IMR-90 (cell line): ENCODE results near the gene OR13G1. TPM values are rescaled to one million over a fixed set of nuclear protein-coding genes. Genes with fewer than 3 reads are reported as not detected.

Experiments used
- ATAC-seq: fragments of 200-7000 bp; cut with Tn5 transposase; 2 replicates; pipeline ENCODE4 v1.9.1; 2020; ENCODE audit warnings: low read depth, mild to moderate bottlenecking, moderate library complexity
- BruUV-seq: library from RNA; stranded (reverse); fragments of 400-500 nt; replicated peaks from 2 replicates; lab custom pipeline; 2021; lab: Mats Ljungman, UMichigan
- CTCF ChIA-PET: fragments of 300-600 bp; formaldehyde crosslinking; extraction: SDS; loops from one replicate; lab custom pipeline; 2021; ENCODE audit warnings: antibody characterized with exemption; lab: Yijun Ruan, JAX
- POLR2A ChIA-PET: fragments of 300-600 bp; sonication (Branson Sonifier 250); formaldehyde crosslinking; loops from one replicate; lab custom pipeline; 2022; ENCODE audit warnings: antibody characterized with exemption; ENCODE audit not compliant: unreplicated experiment; lab: Charles Lee
- DNase-seq: peaks from one replicate; pipeline ENCODE4 v3.0.0; 2013
- H2AFZ ChIP-seq: replicated peaks from 2 replicates; pipeline ENCODE3; 2013; ENCODE audit warnings: low read length, mild to moderate bottlenecking; ENCODE audit not compliant: poor library complexity
- H2AK5ac ChIP-seq: 2 replicates; pipeline ENCODE4 v1.6.1; 2013; ENCODE audit warnings: low read depth, low read length, inconsistent platforms
- H2AK9ac ChIP-seq: replicated peaks from 2 replicates; pipeline ENCODE3; 2013; ENCODE audit warnings: mild to moderate bottlenecking, low read depth, low read length, moderate library complexity; ENCODE audit not compliant: poor library complexity
- H2BK120ac ChIP-seq: 2 replicates; pipeline ENCODE4 v1.6.1; 2013; ENCODE audit warnings: low read depth, low read length, inconsistent platforms
- H2BK15ac ChIP-seq: 3 replicates; pipeline ENCODE4 v1.6.1; 2013; ENCODE audit warnings: low read depth, low read length, inconsistent platforms
- H2BK20ac ChIP-seq: 2 replicates; pipeline ENCODE4 v1.6.1; 2013; ENCODE audit warnings: low read depth, mild to moderate bottlenecking, inconsistent platforms, low read length, moderate library complexity
- H2BK5ac ChIP-seq: 2 replicates; pipeline ENCODE4 v1.6.1; 2013; ENCODE audit warnings: mild to moderate bottlenecking, low read depth, low read length, inconsistent platforms; ENCODE audit not compliant: poor library complexity, severe bottlenecking
- H3K14ac ChIP-seq: replicated peaks from 2 replicates; pipeline ENCODE4 v1.6.1; 2013; ENCODE audit warnings: low read depth, low read length, inconsistent platforms
- H3K18ac ChIP-seq: 2 replicates; pipeline ENCODE4 v1.6.1; 2013; ENCODE audit warnings: low read depth, low read length, control low read depth
- H3K23ac ChIP-seq: 2 replicates; pipeline ENCODE4 v1.6.1; 2013; ENCODE audit warnings: low read depth, low read length, inconsistent platforms
- H3K27ac ChIP-seq: 2 replicates; pipeline ENCODE4 v1.5.1; 2013; ENCODE audit warnings: mild to moderate bottlenecking, control low read depth, low read length; ENCODE audit not compliant: insufficient read depth
- H3K27me3 ChIP-seq: 2 replicates; pipeline ENCODE4 v1.6.1; 2013; ENCODE audit warnings: low read length; ENCODE audit not compliant: control insufficient read depth, insufficient read depth
- H3K36me3 ChIP-seq: 2 replicates; pipeline ENCODE4 v1.6.1; 2013; ENCODE audit warnings: low read length, mixed read lengths; ENCODE audit not compliant: control insufficient read depth, insufficient read depth
- H3K4ac ChIP-seq: 2 replicates; pipeline ENCODE4 v1.6.1; 2013; ENCODE audit warnings: low read depth, low read length, inconsistent platforms
- H3K4me1 ChIP-seq: 2 replicates; pipeline ENCODE4 v1.6.1; 2013; ENCODE audit warnings: low read length, mixed read lengths; ENCODE audit not compliant: control insufficient read depth, insufficient read depth
- H3K4me2 ChIP-seq: 2 replicates; pipeline ENCODE4 v1.6.1; 2013; ENCODE audit warnings: low read depth, mild to moderate bottlenecking, control low read depth, low read length, moderate library complexity
- H3K4me3 ChIP-seq: 2 replicates; pipeline ENCODE4 v1.5.1; 2013; ENCODE audit warnings: low read depth, mild to moderate bottlenecking, control low read depth, low read length, moderate library complexity; ENCODE audit not compliant: insufficient read depth
- H3K56ac ChIP-seq: 2 replicates; pipeline ENCODE4 v1.6.1; 2013; ENCODE audit warnings: low read length, inconsistent platforms; ENCODE audit not compliant: insufficient read depth; ENCODE audit errors: extremely low read depth
- H3K79me1 ChIP-seq, 2 experiments: 2 replicates each; pipeline ENCODE4 v1.6.1; 2013; ENCODE audit warnings: low read length in 2 of 2, inconsistent platforms in 1 of 2, low read depth in 1 of 2
- H3K9ac ChIP-seq: 2 replicates; pipeline ENCODE4 v1.6.1; 2013; ENCODE audit warnings: low read depth, low read length, control low read depth
- H3K9me1 ChIP-seq: 2 replicates; pipeline ENCODE4 v1.6.1; 2013; ENCODE audit warnings: low read length, inconsistent platforms; ENCODE audit not compliant: insufficient read depth
- H3K9me3 ChIP-seq: 2 replicates; pipeline ENCODE4 v1.6.1; 2013; ENCODE audit warnings: low read length; ENCODE audit not compliant: control insufficient read depth, insufficient read depth
- H4K20me1 ChIP-seq: 2 replicates; pipeline ENCODE4 v1.6.1; 2013; ENCODE audit warnings: low read length, inconsistent platforms; ENCODE audit not compliant: insufficient read depth
- H4K5ac ChIP-seq: 2 replicates; pipeline ENCODE4 v1.6.1; 2013; ENCODE audit warnings: mild to moderate bottlenecking, low read depth, low read length, control low read depth
- H4K8ac ChIP-seq, 2 experiments: 2 replicates each; pipeline ENCODE4 v1.6.1; 2013; ENCODE audit warnings: low read depth in 2 of 2, low read length in 2 of 2, control low read depth in 1 of 2, inconsistent platforms in 1 of 2
- H4K91ac ChIP-seq: 2 replicates; pipeline ENCODE4 v1.6.1; 2013; ENCODE audit warnings: low read depth, low read length, inconsistent platforms; ENCODE audit not compliant: insufficient read depth
- BHLHE40 ChIP-seq: fragments of 150-350 bp; IDR thresholded peaks from 2 replicates; pipeline ENCODE4 v1.6.1; 2016; ENCODE audit warnings: mild to moderate bottlenecking, low read depth, low read length
- POLR2A ChIP-seq: IDR thresholded peaks from 2 replicates; pipeline ENCODE4 v1.6.1; 2012; ENCODE audit warnings: mild to moderate bottlenecking, low read depth, low read length
- RCOR1 ChIP-seq: IDR thresholded peaks from 2 replicates; pipeline ENCODE4 v1.6.1; 2012; ENCODE audit warnings: mild to moderate bottlenecking, low read length, improper control_type of control experiment; ENCODE audit not compliant: insufficient replicate concordance
- WGBS, 2 experiments: methylation state at CpG; one replicate each; pipeline versions ENCODE4 v1.1.5 to v1.1.7; 2013; ENCODE audit warnings: missing lambda C conversion rate in 2 of 2; ENCODE audit not compliant: insufficient read length in 1 of 2; ENCODE audit errors: extremely low coverage in 2 of 2; 5-methylcytosine and 5-hydroxymethylcytosine counted together
- dilution Hi-C: fragments of 300-500 bp; cut with HindIII; formaldehyde crosslinking; loops from one replicate; pipeline ENCODE4 v1.14.3; 2018; ENCODE audit warnings: low sequenced_read_pairs; ENCODE audit not compliant: unreplicated experiment
- in situ Hi-C: fragments of 300-500 bp; cut with MboI; formaldehyde crosslinking; loops from 3 replicates; pipeline ENCODE4 v1.14.3; 2019; ENCODE audit warnings: low sequenced_read_pairs, inconsistent platforms, mixed read lengths
- intact Hi-C: fragments of 100-400 bp; cut with micrococcal nuclease; formaldehyde crosslinking; loops from 2 replicates; pipeline ENCODE4 v1.10.0; 2022
- polyA plus RNA-seq, 3 experiments: library from polyadenylated mRNA; depleted of rRNA; stranded (reverse); fragments of >200 nt; gene quantifications; 2 replicates each; pipeline ENCODE4 v1.2.3, GENCODE V29; 2012; ENCODE audit warnings: low replicate concordance in 1 of 3
- total RNA-seq: library from RNA; depleted of rRNA; stranded (reverse); fragments of >200 nt; gene quantifications from 2 replicates; pipeline ENCODE4 v1.2.3, GENCODE V29; 2012

The OR13G1 gene
- total and polyA plus RNA-seq, 2 of the 4 experiments (the other 2 are of a cell fraction), result not detected

- in situ Hi-C loops (no loop called here), dilution Hi-C loops (no loop called here), intact Hi-C loops (no loop called here)
- H2AK9ac ChIP-seq, result no peak overlapping the region
- no peak overlapping the region for H3K18ac ChIP-seq
- H4K91ac ChIP-seq, result no peak overlapping the region
- ChIA-PET POLR2A (no interaction called here), CTCF (no interaction called here)
- no peak overlapping the region for H3K9ac ChIP-seq
- H2BK5ac ChIP-seq, result no peak overlapping the region
- no peak for DNase-seq
- TF ChIP-seq BHLHE40, result no peak
- no peak for TF ChIP-seq RCOR1
- no peak for TF ChIP-seq POLR2A
- H3K9me1 ChIP-seq, result no peaks in the 10 kb centered on the region
- no peaks in the 10 kb centered on the region for H3K4me1 ChIP-seq
- no peak overlapping the region for H3K4ac ChIP-seq
- H3K79me1 ChIP-seq, result no peaks in the 10 kb centered on the region
- H3K23ac ChIP-seq, result no peak overlapping the region
- H4K8ac ChIP-seq, result no peak overlapping the region
- no peak overlapping the region for H3K14ac ChIP-seq
- H2AK5ac ChIP-seq, result no peak overlapping the region
- no peaks in the 10 kb centered on the region for H4K20me1 ChIP-seq
- H3K9me3 ChIP-seq, result peaks cover 2% of the 10 kb centered on the region
- H3K4me2 ChIP-seq, result no peak overlapping the region
- WGBS, 2 experiments, result 10% methylated on average over 2 of the region's 7 CpGs; no CpG with 5 or more reads in 1 of the 2 experiments
- H3K56ac ChIP-seq, result no peak overlapping the region
- no TSS peak for BruUV-seq
- no peaks in the 10 kb centered on the region for H3K27me3 ChIP-seq
- no peak overlapping the region for H2BK120ac ChIP-seq
- H2BK20ac ChIP-seq, result no peak overlapping the region
- no peak overlapping the region for H4K5ac ChIP-seq
- H3K27ac ChIP-seq, result no peak overlapping the region
- H2AFZ ChIP-seq, result no peak overlapping the region
- no peak for ATAC-seq
- no peaks in the 10 kb centered on the region for H3K36me3 ChIP-seq
- H2BK15ac ChIP-seq, result no peak overlapping the region
- H3K4me3 ChIP-seq, result no peak overlapping the region
Observed at GRCh38 chr1:247656221-247656875, 23.2 kb downstream of the OR13G1 start.
